OCI-LY7 (cell line): ENCODE measurements around the gene TPRG1. TPM values are rescaled to one million over a fixed set of nuclear protein-coding genes. Genes with fewer than 3 reads are reported as not detected.

ENCODE experiments used
- BruUV-seq: library from RNA; stranded (reverse); fragments of 400-500 nt; replicated peaks from 2 replicates; lab custom pipeline; 2021; lab: Mats Ljungman, UMichigan
- CTCF ChIA-PET: fragments of 300-600 bp; sonication (Branson Sonifier 250); formaldehyde crosslinking; loops from one replicate; lab custom pipeline; 2022; ENCODE audit warnings: antibody characterized with exemption; ENCODE audit not compliant: unreplicated experiment; lab: Charles Lee
- POLR2A ChIA-PET: fragments of 300-600 bp; sonication (Branson Sonifier 250); formaldehyde crosslinking; loops from one replicate; lab custom pipeline; 2022; ENCODE audit warnings: antibody characterized with exemption; lab: Charles Lee
- DNase-seq: peaks from one replicate; pipeline ENCODE4 v3.0.0-alpha.2; 2015; ENCODE audit warnings: low spot score
- H2AFZ ChIP-seq: fragments of 200-600 bp; sonication (generic), shearing (Covaris generic); 2 replicates; pipeline ENCODE4 v1.6.1; 2014; ENCODE audit warnings: mild to moderate bottlenecking, antibody characterized with exemption, low read length, moderate library complexity
- H3K27ac ChIP-seq: fragments of 200-600 bp; sonication (generic); 2 replicates; pipeline ENCODE4 v1.5.1; 2014; ENCODE audit warnings: mixed run types, low read depth, mild to moderate bottlenecking, moderate library complexity, low read length, inconsistent platforms; ENCODE audit not compliant: poor library complexity, severe bottlenecking
- H3K36me3 ChIP-seq: fragments of 200-600 bp; sonication (generic); 2 replicates; pipeline ENCODE4 v1.6.1; 2014; ENCODE audit warnings: mild to moderate bottlenecking, antibody characterized with exemption, low read length, moderate library complexity, mixed read lengths; ENCODE audit not compliant: insufficient read depth
- H3K4me1 ChIP-seq: fragments of 200-600 bp; sonication (generic); 2 replicates; pipeline ENCODE4 v1.5.1; 2014; ENCODE audit warnings: mild to moderate bottlenecking, low read length; ENCODE audit not compliant: insufficient read depth, poor library complexity, severe bottlenecking
- H3K4me2 ChIP-seq: fragments of 200-600 bp; sonication (generic); 2 replicates; pipeline ENCODE4 v1.6.1; 2014; ENCODE audit warnings: mild to moderate bottlenecking, low read length
- H3K4me3 ChIP-seq: fragments of 200-600 bp; sonication (generic); 2 replicates; pipeline ENCODE4 v1.5.1; 2014; ENCODE audit warnings: mild to moderate bottlenecking, low read depth, low read length; ENCODE audit not compliant: poor library complexity, severe bottlenecking
- H3K79me2 ChIP-seq: fragments of 200-600 bp; sonication (generic); 2 replicates; pipeline ENCODE4 v1.6.1; 2016; ENCODE audit warnings: low read depth, mild to moderate bottlenecking, low read length, moderate library complexity, mixed read lengths; ENCODE audit not compliant: insufficient read depth
- H3K9me2 ChIP-seq: fragments of 200-600 bp; sonication (generic); 2 replicates; pipeline ENCODE4 v1.6.1; 2016; ENCODE audit warnings: mild to moderate bottlenecking, low read length, mixed read lengths; ENCODE audit not compliant: insufficient read depth
- H3K9me3 ChIP-seq: fragments of 200-600 bp; sonication (generic); 2 replicates; pipeline ENCODE4 v1.6.1; 2014; ENCODE audit warnings: mild to moderate bottlenecking, mixed run types, low read length, mixed read lengths
- H4K20me1 ChIP-seq: fragments of 200-600 bp; sonication (generic); 2 replicates; pipeline ENCODE4 v1.6.1; 2014; ENCODE audit warnings: mild to moderate bottlenecking, antibody characterized with exemption, low read length, moderate library complexity, mixed read lengths; ENCODE audit not compliant: insufficient read depth
- EZH2phosphoT487 ChIP-seq: fragments of 200-600 bp; sonication (generic); IDR thresholded peaks from 2 replicates; pipeline ENCODE4 v1.6.1; 2018; ENCODE audit warnings: low read depth, borderline replicate concordance, mild to moderate bottlenecking, mixed run types, antibody characterized with exemption, low read length, moderate library complexity, mixed read lengths
- intact Hi-C: fragments of 100-400 bp; cut with micrococcal nuclease; formaldehyde crosslinking; loops from one replicate; pipeline ENCODE4 v1.10.0; 2022; ENCODE audit not compliant: unreplicated experiment
- total RNA-seq, 2 experiments: library from RNA; depleted of rRNA in 1 of 2; stranded (reverse); fragments of >200 nt in 1 of 2; shearing (Covaris generic) in 1 of 2; gene quantifications; 2 replicates each; pipeline ENCODE4 v1.2.3, GENCODE V29; 2014 to 2022
- TF ChIP-seq, protein P1 (sequence below): fragments of 200-600 bp; sonication (generic); conservative IDR thresholded peaks from 2 replicates; pipeline ENCODE4 v1.5.1; 2014; ENCODE audit warnings: mild to moderate bottlenecking, antibody characterized with exemption, low read length, moderate library complexity, mixed read lengths

The TPRG1 gene
- total RNA-seq, 2 experiments from 2014 or later: 0.92 TPM; not detected in 1

DNA sequence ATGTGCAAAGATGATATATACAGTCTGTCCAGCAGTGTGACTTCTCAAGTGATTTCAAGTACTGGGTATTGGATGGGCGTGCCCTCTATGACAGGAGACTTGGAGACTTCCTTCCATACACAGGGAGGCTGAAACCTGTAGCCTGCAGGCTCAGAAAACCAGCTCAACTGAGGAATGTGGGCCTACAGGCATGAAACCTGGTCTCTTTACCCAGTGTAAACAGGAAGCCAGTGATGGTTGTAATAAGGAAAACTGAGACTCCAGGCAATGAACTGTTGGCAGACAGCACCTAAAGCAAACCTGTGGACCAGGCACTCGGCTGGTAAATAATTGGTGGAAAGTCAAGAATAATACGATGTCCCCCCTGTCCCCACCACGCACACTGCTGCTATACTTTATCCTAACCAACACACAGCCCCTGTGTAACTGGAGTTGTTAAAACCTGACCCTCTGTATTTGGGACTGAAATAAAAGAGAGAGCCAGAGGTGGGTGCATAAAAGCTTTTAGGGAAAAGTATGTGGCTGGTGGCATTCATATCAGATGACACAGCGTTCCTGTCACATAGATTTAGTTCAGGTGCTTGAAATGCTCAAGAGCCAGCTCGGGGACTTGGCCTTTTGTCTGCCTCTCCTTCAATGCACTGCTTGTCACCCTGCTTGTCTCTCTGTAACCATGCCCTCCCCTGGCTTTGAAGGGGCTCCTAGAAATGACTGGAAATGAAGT, 144.7 kb downstream of the TPRG1 start:
- no peaks in the 10 kb centered on the region for H3K4me1 ChIP-seq
- no peak overlapping the region for H2AFZ ChIP-seq
- H3K4me2 ChIP-seq: no peak overlapping the region
- ChIA-PET POLR2A (interaction anchor here (0.8 to 1.0 kb wide), 3 partner anchors 8 to 21 kb away, joined by 3 to 5 read pairs (median 3); no protein-coding TSS in a partner anchor), CTCF (no interaction called here)
- H3K79me2 ChIP-seq: no peaks in the 10 kb centered on the region
- no peak overlapping the region for H3K4me3 ChIP-seq
- no peaks in the 10 kb centered on the region for H4K20me1 ChIP-seq
- DNase-seq: no peak
- no peaks in the 10 kb centered on the region for H3K36me3 ChIP-seq
- intact Hi-C loops: no loop called here
- no peaks in the 10 kb centered on the region for H3K9me2 ChIP-seq
- no TSS peak for BruUV-seq
- no peaks in the 10 kb centered on the region for H3K9me3 ChIP-seq
- no peak overlapping the region for H3K27ac ChIP-seq
- TF ChIP-seq EZH2phosphoT487: no peak
- TF ChIP-seq, protein P1, sequence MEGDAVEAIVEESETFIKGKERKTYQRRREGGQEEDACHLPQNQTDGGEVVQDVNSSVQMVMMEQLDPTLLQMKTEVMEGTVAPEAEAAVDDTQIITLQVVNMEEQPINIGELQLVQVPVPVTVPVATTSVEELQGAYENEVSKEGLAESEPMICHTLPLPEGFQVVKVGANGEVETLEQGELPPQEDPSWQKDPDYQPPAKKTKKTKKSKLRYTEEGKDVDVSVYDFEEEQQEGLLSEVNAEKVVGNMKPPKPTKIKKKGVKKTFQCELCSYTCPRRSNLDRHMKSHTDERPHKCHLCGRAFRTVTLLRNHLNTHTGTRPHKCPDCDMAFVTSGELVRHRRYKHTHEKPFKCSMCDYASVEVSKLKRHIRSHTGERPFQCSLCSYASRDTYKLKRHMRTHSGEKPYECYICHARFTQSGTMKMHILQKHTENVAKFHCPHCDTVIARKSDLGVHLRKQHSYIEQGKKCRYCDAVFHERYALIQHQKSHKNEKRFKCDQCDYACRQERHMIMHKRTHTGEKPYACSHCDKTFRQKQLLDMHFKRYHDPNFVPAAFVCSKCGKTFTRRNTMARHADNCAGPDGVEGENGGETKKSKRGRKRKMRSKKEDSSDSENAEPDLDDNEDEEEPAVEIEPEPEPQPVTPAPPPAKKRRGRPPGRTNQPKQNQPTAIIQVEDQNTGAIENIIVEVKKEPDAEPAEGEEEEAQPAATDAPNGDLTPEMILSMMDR: no peak

DNA sequence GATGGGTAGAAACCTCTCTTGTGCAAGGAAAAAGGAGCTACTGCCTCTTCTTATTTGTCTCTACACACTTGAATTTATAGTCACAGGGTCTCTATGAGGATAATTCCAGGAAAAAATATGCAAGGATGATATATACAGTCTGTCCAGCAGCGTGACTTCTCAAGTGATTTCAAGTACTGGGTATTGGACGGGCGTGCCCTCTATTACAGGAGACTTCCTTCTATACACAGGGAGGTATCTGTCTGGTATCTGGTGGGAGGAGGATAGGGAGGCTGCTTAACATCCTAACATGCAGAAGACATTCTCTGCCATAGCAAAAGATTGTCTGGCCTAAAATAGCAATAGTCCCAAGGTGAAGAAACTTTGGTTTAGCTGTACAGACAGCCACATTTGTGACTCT, 146.1 kb downstream of the TPRG1 start:
- Histone ChIP-seq H3K36me3 (no peaks in the 10 kb centered on the region; the same call in 1 of the 2 replicates), H3K4me1 (no peaks in the 10 kb centered on the region), H3K27ac (no peak overlapping the region), H3K4me3 (no peak overlapping the region), H4K20me1 (no peaks in the 10 kb centered on the region), H3K9me3 (no peaks in the 10 kb centered on the region), H3K9me2 (no peaks in the 10 kb centered on the region), H3K79me2 (no peaks in the 10 kb centered on the region), H2AFZ (no peak overlapping the region), H3K4me2 (no peak overlapping the region)
- no peak for TF ChIP-seq EZH2phosphoT487
- TF ChIP-seq, protein P1: no peak
- intact Hi-C loops: no loop called here
- ChIA-PET CTCF (no interaction called here), POLR2A (interaction anchor here (1.1 kb wide), 1 partner anchor 9 kb away, joined by 6 read pairs; no protein-coding TSS in a partner anchor)
- BruUV-seq: no TSS peak
- DNase-seq: no peak

DNA sequence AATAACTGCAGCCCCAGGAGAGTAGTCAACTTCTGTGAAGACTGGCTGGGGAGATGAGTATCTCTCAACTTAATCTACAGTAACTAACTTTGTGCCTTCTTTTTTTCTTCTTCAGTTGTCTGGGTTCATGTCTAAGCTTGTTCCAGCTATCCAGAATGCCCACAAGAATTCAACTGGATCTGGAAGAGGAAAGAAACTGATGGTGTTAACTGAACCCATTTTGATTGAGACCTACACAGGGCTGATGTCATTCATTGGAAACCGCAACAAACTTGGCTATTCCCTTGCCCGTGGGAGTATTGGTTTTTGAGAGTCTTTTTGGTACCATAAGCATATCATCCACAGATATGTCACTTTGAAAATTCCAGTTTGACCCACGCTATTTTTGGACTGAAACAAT, 148.7 kb downstream of the TPRG1 start:
- no peaks in the 10 kb centered on the region; the same call in 1 of the 2 replicates for H3K36me3 ChIP-seq
- H3K9me3 ChIP-seq: no peaks in the 10 kb centered on the region; the same call in 1 of the 2 replicates
- no peak overlapping the region for H3K27ac ChIP-seq
- H3K79me2 ChIP-seq: no peaks in the 10 kb centered on the region
- no peak overlapping the region for H3K4me3 ChIP-seq
- POLR2A ChIA-PET: interaction anchor here (0.6 to 1.7 kb wide), 8 partner anchors 8 to 1043 kb away, joined by 3 to 4 read pairs (median 3); no protein-coding TSS in a partner anchor
- no peaks in the 10 kb centered on the region for H3K9me2 ChIP-seq
- H2AFZ ChIP-seq: no peak overlapping the region
- peaks cover 21% of the 10 kb centered on the region for H3K4me1 ChIP-seq
- intact Hi-C loops: no loop called here
- no peaks in the 10 kb centered on the region for H4K20me1 ChIP-seq
- TF ChIP-seq, protein P1: no peak
- TF ChIP-seq EZH2phosphoT487: no peak
- DNase-seq: no peak
- BruUV-seq: no TSS peak
- CTCF ChIA-PET: no interaction called here
- H3K4me2 ChIP-seq: no peak overlapping the region
